Measurements from ENCODE around the gene KLRG1.

- TF ChIP-seq CTCF (IDR thresholded peaks at IDR 0.05; ENCODE audit: borderline replicate concordance, extremely low read depth, low read length, poor library complexity, severe bottlenecking) (no peak), EZH2 (IDR thresholded peaks at IDR 0.05; ENCODE audit: borderline replicate concordance, low read depth, low read length, severe bottlenecking) (no peak)
These were observed 44.0 kb downstream of the KLRG1 start for GRCh38 chr12:9033265-9033887.

All from DND-41 (cell line).